Activated T-cell treated with anti-CD3 and anti-CD28 coated beads for 24 hours (primary cell): ENCODE measurements around the gene DGCR8.
A peak's percentile ranks its signal among the peaks of the same experiment; 100 is the strongest.
"Not testable (repeated sequence)": the region's sequence is repeated elsewhere in the genome, so short reads cannot be mapped to it uniquely, and the experiment has no call there.

Experiments used
- DNase-seq: peaks from one replicate; pipeline ENCODE4 v3.0.0-alpha.2; 2020; ENCODE audit warnings: low read depth

The DGCR8 gene

GRCh38 chr22:20154602-20155187 is 74.7 kb downstream of the DGCR8 start:
- no peak for DNase-seq

- no peak for DNase-seq
Measured at GRCh38 chr22:20155330-20156041, 75.4 kb downstream of the DGCR8 start.

GRCh38 chr22:20156042-20156389 is 76.0 kb downstream of the DGCR8 start:
- DNase-seq: no peak

- peak; percentile 83 for DNase-seq
Measured at GRCh38 chr22:20156611-20157429, 76.8 kb downstream of the DGCR8 start.

DNA sequence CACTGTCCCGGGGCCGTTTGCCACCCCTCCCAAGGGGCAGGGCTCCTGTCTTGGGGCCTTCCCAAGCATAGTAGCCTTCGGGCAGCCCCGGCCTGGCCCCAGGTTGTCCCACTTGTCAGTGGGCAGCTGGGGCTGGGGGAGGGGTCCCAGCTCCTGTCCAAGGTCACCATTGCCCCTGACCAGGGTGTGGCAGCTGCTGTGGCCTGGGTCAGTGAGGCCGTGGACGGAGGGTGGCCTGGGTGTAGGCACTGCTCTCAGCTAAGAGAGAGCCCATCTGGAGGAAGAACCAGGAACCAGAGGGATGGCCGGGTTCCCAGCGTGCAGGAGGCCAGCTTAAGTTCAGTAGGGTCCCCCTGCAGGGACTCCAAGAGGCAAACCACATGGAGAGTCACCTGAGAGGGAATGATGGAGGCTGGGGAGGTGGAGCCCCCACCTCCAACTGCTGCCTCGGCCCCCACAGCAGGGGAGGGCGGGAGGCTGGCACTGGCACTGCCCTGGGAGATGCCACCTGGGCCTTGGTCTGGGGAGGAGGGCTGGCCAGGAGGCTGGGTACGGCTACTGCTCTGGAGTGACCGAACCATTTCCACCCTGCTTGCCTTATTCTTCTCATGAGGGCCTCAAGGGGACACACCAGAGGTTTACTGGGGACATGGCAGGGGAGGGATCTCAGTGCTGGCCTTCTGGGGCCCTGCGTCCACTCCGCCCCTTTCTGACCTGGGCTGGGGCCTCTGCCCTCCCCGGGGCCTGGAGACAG is 77.6 kb downstream of the DGCR8 start:
- DNase-seq: no peak

DNA sequence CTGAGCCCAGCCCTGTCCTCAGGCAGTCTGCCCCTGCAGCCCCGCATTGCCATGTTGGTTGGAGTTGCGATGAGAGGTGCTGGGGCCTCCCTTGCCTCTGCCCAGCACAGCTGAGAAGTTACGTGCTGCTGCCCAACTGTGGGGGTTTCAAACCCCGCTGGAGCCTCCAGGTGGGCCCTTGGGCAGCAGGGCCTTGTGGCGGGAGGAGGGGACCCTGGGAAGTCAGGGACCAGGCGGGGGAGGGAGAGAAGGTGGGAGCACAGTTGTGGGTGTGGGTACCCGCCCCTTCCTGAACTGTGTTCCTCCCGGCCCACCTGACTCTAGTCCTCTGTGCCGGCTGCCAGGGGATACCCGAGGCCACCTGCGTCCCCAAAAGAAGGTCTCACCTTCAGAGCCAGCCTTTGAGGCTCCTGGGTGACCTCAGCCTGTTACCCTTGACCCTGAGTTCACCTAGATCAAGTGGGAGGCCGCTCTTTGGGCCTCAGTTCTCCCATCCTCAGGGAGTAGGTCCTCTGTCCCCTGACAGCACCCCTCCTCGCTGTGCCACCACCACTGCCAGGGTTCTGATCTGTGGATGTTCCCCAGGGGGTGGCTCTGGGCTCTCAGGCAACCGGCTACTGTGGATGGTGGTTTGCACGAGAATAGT is 78.5 kb downstream of the DGCR8 start:
- DNase-seq: no peak

DNA sequence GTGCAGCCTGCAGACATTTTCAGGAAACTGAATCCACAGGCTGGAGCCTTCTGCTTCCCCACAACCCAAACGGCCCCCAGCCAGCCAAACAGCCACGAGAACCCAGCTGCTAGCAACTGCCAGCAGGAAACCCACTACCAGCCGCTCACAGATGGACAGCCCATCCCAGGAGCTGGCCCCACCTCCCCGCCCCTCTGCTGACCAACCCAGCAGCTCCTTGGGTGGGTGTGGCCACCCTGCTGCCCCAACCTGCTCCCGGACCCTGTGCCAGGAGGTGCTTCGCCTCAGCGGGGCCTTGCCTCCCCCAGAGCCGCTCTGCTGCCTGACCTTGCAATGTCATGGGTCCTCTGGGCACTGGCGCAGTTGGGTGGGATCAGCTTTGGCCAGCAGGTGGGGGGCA is 79.0 kb downstream of the DGCR8 start:
- DNase-seq: no peak

GRCh38 chr22:20159531-20159930 is 79.5 kb downstream of the DGCR8 start:
- DNase-seq: not testable (repeated sequence)

GRCh38 chr22:20160041-20160440 is 80.0 kb downstream of the DGCR8 start:
- DNase-seq: no peak
